T-cell (primary cell): ENCODE measurements around the gene SOX13. TPM values are rescaled to one million over a fixed set of nuclear protein-coding genes. Genes with fewer than 3 reads are reported as not detected.

Experiments used
- ATAC-seq, 4 experiments: fragments of 200-7000 bp in 3 of 4; fragments of 150-1000 bp in 1 of 4; cut with Tn5 transposase; replicated peaks in 1 of 4; 1 replicate in 3 of 4; 2 replicates in 1 of 4; pipeline ENCODE4 v1.10.0; 2021; ENCODE audit warnings: moderate library complexity in 3 of 4, mild to moderate bottlenecking in 2 of 4, moderate number of reproducible peaks in 1 of 4
- CTCF ChIA-PET, 2 donors: fragments of 300-600 bp; sonication (Branson Sonifier 250); formaldehyde crosslinking; loops; one replicate each; lab custom pipeline; 2022; ENCODE audit warnings: antibody characterized with exemption in 2 of 2; lab: Charles Lee
- POLR2A ChIA-PET, 2 donors: fragments of 300-600 bp; sonication (Branson Sonifier 250); formaldehyde crosslinking; loops; one replicate each; lab custom pipeline; 2022; ENCODE audit warnings: antibody characterized with exemption in 2 of 2; lab: Charles Lee
- DNase-seq, 35 experiments: peaks; one replicate each; pipeline versions ENCODE4 v3.0.0 to v3.0.0-alpha.2; 2013 to 2023
- H3K27ac ChIP-seq: one replicate; pipeline ENCODE4 v1.5.1; 2013; ENCODE audit warnings: low read length
- H3K27me3 ChIP-seq, 2 experiments: replicated peaks in 1 of 2; 1 replicate in 1 of 2; 2 replicates in 1 of 2; pipeline versions ENCODE4 v1.6.1 to v1.7.0; 2013; ENCODE audit warnings: low read length in 1 of 2, mixed read lengths in 1 of 2; ENCODE audit not compliant: control insufficient read depth in 2 of 2, insufficient read depth in 2 of 2; ENCODE audit errors: extremely low read depth in 1 of 2
- H3K36me3 ChIP-seq, 2 donors: 1 replicate in 1 of 2; 2 replicates in 1 of 2; pipeline versions ENCODE4 v1.6.1 to v1.7.0; 2013; ENCODE audit warnings: low read length in 1 of 2; ENCODE audit not compliant: control insufficient read depth in 2 of 2, insufficient read depth in 1 of 2; ENCODE audit errors: extremely low read depth in 1 of 2
- H3K4me1 ChIP-seq, 2 experiments: 1 replicate in 1 of 2; 2 replicates in 1 of 2; pipeline versions ENCODE4 v1.6.1 to v1.7.0; 2013; ENCODE audit warnings: low read length in 2 of 2, mixed read lengths in 1 of 2; ENCODE audit not compliant: insufficient read depth in 2 of 2, control insufficient read depth in 1 of 2; ENCODE audit errors: extremely low read depth in 1 of 2
- H3K4me3 ChIP-seq, 2 donors: 1 replicate in 1 of 2; 2 replicates in 1 of 2; pipeline versions ENCODE4 v1.5.1 to v1.7.0; 2013; ENCODE audit warnings: mild to moderate bottlenecking in 2 of 2, low read length in 1 of 2, moderate library complexity in 1 of 2; ENCODE audit not compliant: control insufficient read depth in 1 of 2; ENCODE audit errors: extremely low read depth in 1 of 2
- H3K9me3 ChIP-seq: 2 replicates; pipeline ENCODE4 v1.7.0; 2013
- H3K27ac Mint-ChIP-seq, 2 donors: one replicate each; pipeline ENCODE4 v1.8.0; 2020 to 2021; ENCODE audit warnings: mild to moderate bottlenecking in 2 of 2, mixed read lengths in 2 of 2
- H3K27me3 Mint-ChIP-seq, 2 donors: one replicate each; pipeline ENCODE4 v1.8.0; 2021 to 2022; ENCODE audit warnings: mixed read lengths in 2 of 2
- H3K36me3 Mint-ChIP-seq: one replicate; pipeline ENCODE4 v1.8.0; 2021; ENCODE audit warnings: mixed read lengths
- H3K4me1 Mint-ChIP-seq, 3 donors: one replicate each; pipeline ENCODE4 v1.8.0; 2020 to 2022; ENCODE audit warnings: mixed read lengths in 3 of 3, mild to moderate bottlenecking in 1 of 3
- H3K4me3 Mint-ChIP-seq, 3 donors: one replicate each; pipeline ENCODE4 v1.8.0; 2020 to 2022; ENCODE audit warnings: mild to moderate bottlenecking in 3 of 3, mixed read lengths in 3 of 3, moderate library complexity in 3 of 3
- H3K9me3 Mint-ChIP-seq, 3 donors: one replicate each; pipeline ENCODE4 v1.8.0; 2020 to 2022; ENCODE audit warnings: mixed read lengths in 3 of 3
- whole genome bisulfite sequencing: methylation state at CpG from one replicate; pipeline ENCODE4 v1.1.5; 2013; ENCODE audit warnings: missing lambda C conversion rate; ENCODE audit not compliant: insufficient coverage; 5-methylcytosine and 5-hydroxymethylcytosine counted together
- total RNA-seq, 35 experiments: library from RNA in 6 of 35; stranded (reverse) in 6 of 35; fragments of 120-200 nt in 1 of 35; gene quantifications; one replicate each; pipeline versions ENCODE4 v1.2.1 to v1.2.4 and lab custom pipeline; 2013 to 2026

Gene SOX13
- total RNA-seq, 5 donors from 2014 or later (not counting 1 experiment from before 2014, with no cell fraction given) = 3.2 to 9.4 (median 5.2) TPM

GRCh38 chr1:204069887-204070286 is 3.0 kb upstream of the SOX13 start:
- POLR2A ChIA-PET = no interaction called here
- WGBS = 100% methylated on average over 1 of the region's 1 CpG
- peaks cover 0 to 8% (median 0%) of the 10 kb centered on the region in 3 donors for H3K9me3 Mint-ChIP-seq

GRCh38 chr1:204070895-204071294 is 2.0 kb upstream of the SOX13 start:
- Histone ChIP-seq H3K36me3 (no peaks in the 10 kb centered on the region), H3K4me1 (peaks cover 5 to 30% of the 10 kb centered on the region in 2 experiments), H3K9me3 (no peaks in the 10 kb centered on the region), H3K27me3 (peaks cover 6 to 51% of the 10 kb centered on the region in 2 experiments), H3K4me3 (no peak overlapping the region), H3K27ac (no peak overlapping the region)
- H3K36me3 Mint-ChIP-seq = peaks cover 4% of the 10 kb centered on the region
- no peak for DNase-seq
- ChIA-PET POLR2A (no interaction called here), CTCF (interaction anchor here in 1 of 2 donors (0.6 kb wide), 1 partner anchor 785 kb away, joined by 5 read pairs; no protein-coding TSS in a partner anchor)
- ATAC-seq = no peak
- H3K27ac Mint-ChIP-seq = no peak overlapping the region
- WGBS = 81% methylated on average over 6 of the region's 6 CpGs
- peaks cover 38 to 47% of the 10 kb centered on the region in 2 donors for H3K27me3 Mint-ChIP-seq
- H3K9me3 Mint-ChIP-seq = peaks cover 0 to 8% (median 0%) of the 10 kb centered on the region in 3 donors
- peaks cover 1 to 29% (median 25%) of the 10 kb centered on the region in 3 donors for H3K4me1 Mint-ChIP-seq
- no peak overlapping the region for H3K4me3 Mint-ChIP-seq

More at GRCh38 chr1:204069887-204070286, 3.0 kb upstream of the SOX13 start:
- Histone ChIP-seq H3K27ac (no peak overlapping the region), H3K36me3 (no peaks in the 10 kb centered on the region), H3K9me3 (no peaks in the 10 kb centered on the region), H3K27me3 (peaks cover 4 to 44% of the 10 kb centered on the region in 2 experiments), H3K4me3 (no peak overlapping the region), H3K4me1 (peaks cover 5 to 31% of the 10 kb centered on the region in 2 experiments)
- H3K27ac Mint-ChIP-seq = no peak overlapping the region
- CTCF ChIA-PET = no interaction called here
- H3K27me3 Mint-ChIP-seq = peaks cover 31 to 37% of the 10 kb centered on the region in 2 donors
- peaks cover 7 to 28% (median 18%) of the 10 kb centered on the region in 3 donors for H3K4me1 Mint-ChIP-seq
- ATAC-seq (no peak), DNase-seq (no peak)
- H3K4me3 Mint-ChIP-seq = no peak overlapping the region
- H3K36me3 Mint-ChIP-seq = peaks cover 4% of the 10 kb centered on the region

- Histone ChIP-seq H3K4me1 (peaks cover 5 to 30% of the 10 kb centered on the region in 2 experiments), H3K9me3 (no peaks in the 10 kb centered on the region), H3K27me3 (peaks cover 6 to 60% of the 10 kb centered on the region in 2 experiments), H3K4me3 (peak overlapping the region; percentile 57 to 74), H3K27ac (no peak overlapping the region), H3K36me3 (no peaks in the 10 kb centered on the region)
- H3K9me3 Mint-ChIP-seq = no peaks in the 10 kb centered on the region
- ChIA-PET CTCF (no interaction called here), POLR2A (no interaction called here)
- peak overlapping the region; percentile 76 to 82 (median 77) for H3K4me3 Mint-ChIP-seq
- H3K27ac Mint-ChIP-seq = peak overlapping the region in 1 of 2 donors; percentile 19
- ATAC-seq (peak in 2 of 4 experiments; percentile 19 to 30), DNase-seq (peak in 1 of 35 experiments; percentile 16)
- WGBS = under 1% methylated on average over 32 of the region's 39 CpGs
- peaks cover 0 to 35% (median 25%) of the 10 kb centered on the region in 3 donors for H3K4me1 Mint-ChIP-seq
- peaks cover 56 to 67% of the 10 kb centered on the region in 2 donors for H3K27me3 Mint-ChIP-seq
- H3K36me3 Mint-ChIP-seq = no peaks in the 10 kb centered on the region
Observed at GRCh38 chr1:204073837-204074273, 940 bp downstream of the SOX13 start.

GRCh38 chr1:204074274-204075138 is 1.6 kb downstream of the SOX13 start:
- Mint-ChIP-seq H3K36me3 (no peaks in the 10 kb centered on the region), H3K4me3 (peak overlapping the region; percentile 76 to 82 (median 77)), H3K4me1 (peaks cover 0 to 35% (median 25%) of the 10 kb centered on the region in 3 donors), H3K9me3 (no peaks in the 10 kb centered on the region), H3K27ac (peak overlapping the region in 1 of 2 donors; percentile 48), H3K27me3 (peaks cover 57 to 65% of the 10 kb centered on the region in 2 donors)
- DNase-seq (peak in 1 of 35 experiments; percentile 11), ATAC-seq (no peak)
- H3K4me3 ChIP-seq = peak overlapping the region; percentile 57 to 74
- H3K27me3 ChIP-seq = peaks cover 6 to 60% of the 10 kb centered on the region in 2 experiments
- no peaks in the 10 kb centered on the region for H3K9me3 ChIP-seq
- WGBS = 2% methylated on average over 51 of the region's 65 CpGs
- peaks cover 5 to 30% of the 10 kb centered on the region in 2 experiments for H3K4me1 ChIP-seq
- no peaks in the 10 kb centered on the region for H3K36me3 ChIP-seq
- POLR2A ChIA-PET = no interaction called here
- CTCF ChIA-PET = no interaction called here
- H3K27ac ChIP-seq = no peak overlapping the region

GRCh38 chr1:204075139-204075521 is 2.2 kb downstream of the SOX13 start:
- peaks cover 51 to 68% of the 10 kb centered on the region in 2 donors for H3K27me3 Mint-ChIP-seq
- H3K4me3 Mint-ChIP-seq = peak overlapping the region; percentile 76 to 82 (median 77)
- WGBS = 16% methylated on average over 29 of the region's 31 CpGs
- H3K9me3 ChIP-seq = no peaks in the 10 kb centered on the region
- no peaks in the 10 kb centered on the region for H3K36me3 ChIP-seq
- peaks cover 0 to 40% (median 27%) of the 10 kb centered on the region in 3 donors for H3K4me1 Mint-ChIP-seq
- H3K27me3 ChIP-seq = peaks cover 6 to 61% of the 10 kb centered on the region in 2 experiments
- ChIA-PET POLR2A (no interaction called here), CTCF (no interaction called here)
- peaks cover 5 to 30% of the 10 kb centered on the region in 2 experiments for H3K4me1 ChIP-seq
- H3K27ac Mint-ChIP-seq = no peak overlapping the region
- H3K4me3 ChIP-seq = peak overlapping the region; percentile 57 to 74
- no peaks in the 10 kb centered on the region for H3K9me3 Mint-ChIP-seq
- no peak overlapping the region for H3K27ac ChIP-seq
- DNase-seq = no peak
- no peaks in the 10 kb centered on the region for H3K36me3 Mint-ChIP-seq
- ATAC-seq = no peak
